Liver (tissue), 9 donors: Measurements from ENCODE around the gene CHD1. TPM values are rescaled to one million over a fixed set of nuclear protein-coding genes. Genes with fewer than 3 reads are reported as not detected.

Experiments used
- DNase-seq: peaks from one replicate; pipeline ENCODE4 v3.0.0-alpha.2; 2017; ENCODE audit warnings: low spot score
- H3K27ac ChIP-seq, 2 donors: one replicate each; pipeline ENCODE4 v1.7.0; 2013; ENCODE audit warnings: inconsistent platforms in 2 of 2, low read length in 2 of 2, control low read depth in 1 of 2, low read depth in 1 of 2, mild to moderate bottlenecking in 1 of 2
- H3K27me3 ChIP-seq, 4 donors: one replicate each; pipeline versions ENCODE4 v1.6.1 to v1.7.0; 2013; ENCODE audit warnings: low read length in 3 of 4, inconsistent platforms in 1 of 4, mild to moderate bottlenecking in 1 of 4, moderate library complexity in 1 of 4; ENCODE audit not compliant: control insufficient read depth in 4 of 4, insufficient read depth in 4 of 4
- H3K36me3 ChIP-seq, 4 donors: one replicate each; pipeline versions ENCODE4 v1.6.1 to v1.7.0; 2013; ENCODE audit warnings: low read length in 3 of 4, mild to moderate bottlenecking in 3 of 4, low read depth in 1 of 4, moderate library complexity in 1 of 4; ENCODE audit not compliant: control insufficient read depth in 4 of 4, insufficient read depth in 3 of 4
- H3K4me1 ChIP-seq, 4 donors: one replicate each; pipeline versions ENCODE4 v1.6.1 to v1.7.0; 2013; ENCODE audit warnings: low read length in 3 of 4, mild to moderate bottlenecking in 3 of 4, moderate library complexity in 1 of 4; ENCODE audit not compliant: control insufficient read depth in 4 of 4, insufficient read depth in 4 of 4
- H3K4me3 ChIP-seq, 3 donors: one replicate each; pipeline versions ENCODE4 v1.6.1 to v1.7.0; 2013; ENCODE audit warnings: low read length in 3 of 3, control low read depth in 1 of 3, low read depth in 1 of 3, mild to moderate bottlenecking in 1 of 3
- H3K9ac ChIP-seq, 2 donors: one replicate each; pipeline ENCODE4 v1.7.0; 2013; ENCODE audit warnings: low read length in 2 of 2, mild to moderate bottlenecking in 2 of 2, moderate library complexity in 2 of 2, control low read depth in 1 of 2, low read depth in 1 of 2
- H3K9me3 ChIP-seq, 4 donors: one replicate each; pipeline versions ENCODE4 v1.6.1 to v1.7.0; 2013; ENCODE audit warnings: low read length in 3 of 4; ENCODE audit not compliant: control insufficient read depth in 4 of 4
- EGR1 ChIP-seq, 2 donors: IDR thresholded peaks; 2 replicates each; pipeline ENCODE4 v1.6.1; 2016 to 2018; ENCODE audit warnings: antibody characterized with exemption in 2 of 2, low read depth in 2 of 2
- FOXA1 ChIP-seq: IDR thresholded peaks from 2 replicates; pipeline ENCODE4 v1.6.1; 2016; ENCODE audit warnings: antibody characterized with exemption
- FOXA2 ChIP-seq: IDR thresholded peaks from 2 replicates; pipeline ENCODE4 v1.6.1; 2016; ENCODE audit warnings: antibody characterized with exemption
- GABPA ChIP-seq, 2 donors: IDR thresholded peaks in 1 of 2; conservative IDR thresholded peaks in 1 of 2; 2 replicates each; pipeline ENCODE4 v1.6.1; 2016; ENCODE audit warnings: antibody characterized with exemption in 2 of 2, mild to moderate bottlenecking in 1 of 2, moderate library complexity in 1 of 2
- HNF4A ChIP-seq, 2 donors: conservative IDR thresholded peaks; 2 replicates each; pipeline ENCODE4 v1.6.1; 2016; ENCODE audit warnings: antibody characterized with exemption in 2 of 2, mild to moderate bottlenecking in 2 of 2
- HNF4G ChIP-seq: IDR thresholded peaks from 2 replicates; pipeline ENCODE4 v1.6.1; 2016; ENCODE audit warnings: antibody characterized with exemption
- JUND ChIP-seq, 2 donors: IDR thresholded peaks; 2 replicates each; pipeline ENCODE4 v1.6.1; 2016; ENCODE audit warnings: antibody characterized with exemption in 2 of 2
- NR2F2 ChIP-seq: IDR thresholded peaks from 2 replicates; pipeline ENCODE4 v1.6.1; 2016; ENCODE audit warnings: antibody characterized with exemption
- RAD21 ChIP-seq, 2 donors: IDR thresholded peaks; 2 replicates each; pipeline ENCODE4 v1.6.1; 2016; ENCODE audit warnings: antibody characterized with exemption in 2 of 2, mild to moderate bottlenecking in 2 of 2
- RXRA ChIP-seq, 2 donors: IDR thresholded peaks; 2 replicates each; pipeline ENCODE4 v1.6.1; 2017 to 2018; ENCODE audit warnings: antibody characterized with exemption in 2 of 2, mild to moderate bottlenecking in 1 of 2
- TAF1 ChIP-seq: conservative IDR thresholded peaks from 2 replicates; pipeline ENCODE4 v1.6.1; 2016; ENCODE audit warnings: antibody characterized with exemption, mild to moderate bottlenecking
- YY1 ChIP-seq: IDR thresholded peaks from 2 replicates; pipeline ENCODE4 v1.6.1; 2016; ENCODE audit warnings: antibody characterized with exemption, mild to moderate bottlenecking
- WGBS: extraction: QIAGEN DNeasy Blood & Tissue Kit; methylation state at CpG from one replicate; pipeline ENCODE4 v1.1.7; 2013; 5-methylcytosine and 5-hydroxymethylcytosine counted together
- polyA plus RNA-seq, 2 donors: library from polyadenylated mRNA; stranded (reverse) in 1 of 2; unstranded in 1 of 2; fragments of 200-250 nt in 1 of 2; fragments of >200 nt in 1 of 2; fragmentation: Nextera tagmentation in 1 of 2; extraction: Ambion mirVana in 1 of 2; gene quantifications; one replicate each; pipeline versions ENCODE4 v1.2.1 to v1.2.3, GENCODE V29; 2013 to 2015
- total RNA-seq, 2 donors: library from RNA; depleted of rRNA; stranded (reverse); fragments of >200 nt; gene quantifications; one replicate each; pipeline ENCODE4 v1.2.3, GENCODE V29; 2014
- TF ChIP-seq, protein P1 (sequence below): IDR thresholded peaks from 2 replicates; pipeline ENCODE4 v1.6.1; 2016; ENCODE audit warnings: antibody characterized with exemption
- TF ChIP-seq, protein P2 (sequence below): IDR thresholded peaks from 2 replicates; pipeline ENCODE4 v1.6.1; 2016; ENCODE audit warnings: antibody characterized with exemption
- TF ChIP-seq, protein P3 (sequence below): IDR thresholded peaks from 2 replicates; pipeline ENCODE4 v1.6.1; 2016; ENCODE audit warnings: antibody characterized with exemption
- TF ChIP-seq, protein P4 (sequence below): fragments of 150-350 bp; IDR thresholded peaks from 2 replicates; pipeline ENCODE4 v1.5.1; 2017; ENCODE audit warnings: improper control_type of control experiment, low read depth, low read length; ENCODE audit not compliant: missing input control
- donor health status: healthy.
- donor health status: healthy.
- donor health status: healthy.
- donor health status: healthy.
- donor health status: healthy.

The CHD1 gene
- total and polyA plus RNA-seq, 4 donors, result 5.1 to 44.8 (median 25.4) TPM

- H3K4me3 ChIP-seq, result no peak overlapping the region
- no peak for TF ChIP-seq HNF4A (conservative IDR thresholded peaks at IDR 0.05)
- no peak for TF ChIP-seq NR2F2
- TF ChIP-seq GABPA (IDR thresholded peaks at IDR 0.05 in 1 of 2, conservative IDR thresholded peaks at IDR 0.05 in 1 of 2), result no peak
- TF ChIP-seq, protein P1, sequence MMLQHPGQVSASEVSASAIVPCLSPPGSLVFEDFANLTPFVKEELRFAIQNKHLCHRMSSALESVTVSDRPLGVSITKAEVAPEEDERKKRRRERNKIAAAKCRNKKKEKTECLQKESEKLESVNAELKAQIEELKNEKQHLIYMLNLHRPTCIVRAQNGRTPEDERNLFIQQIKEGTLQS, result no peak
- TF ChIP-seq TAF1, result no peak
- no peak for TF ChIP-seq RXRA (IDR thresholded peaks at IDR 0.05)
- no peak for TF ChIP-seq EGR1 (IDR thresholded peaks at IDR 0.05; ENCODE audit: low read depth in 2 of 2)
- TF ChIP-seq FOXA1, result no peak
- no peak for TF ChIP-seq JUND (IDR thresholded peaks at IDR 0.05)
- TF ChIP-seq, protein P2, sequence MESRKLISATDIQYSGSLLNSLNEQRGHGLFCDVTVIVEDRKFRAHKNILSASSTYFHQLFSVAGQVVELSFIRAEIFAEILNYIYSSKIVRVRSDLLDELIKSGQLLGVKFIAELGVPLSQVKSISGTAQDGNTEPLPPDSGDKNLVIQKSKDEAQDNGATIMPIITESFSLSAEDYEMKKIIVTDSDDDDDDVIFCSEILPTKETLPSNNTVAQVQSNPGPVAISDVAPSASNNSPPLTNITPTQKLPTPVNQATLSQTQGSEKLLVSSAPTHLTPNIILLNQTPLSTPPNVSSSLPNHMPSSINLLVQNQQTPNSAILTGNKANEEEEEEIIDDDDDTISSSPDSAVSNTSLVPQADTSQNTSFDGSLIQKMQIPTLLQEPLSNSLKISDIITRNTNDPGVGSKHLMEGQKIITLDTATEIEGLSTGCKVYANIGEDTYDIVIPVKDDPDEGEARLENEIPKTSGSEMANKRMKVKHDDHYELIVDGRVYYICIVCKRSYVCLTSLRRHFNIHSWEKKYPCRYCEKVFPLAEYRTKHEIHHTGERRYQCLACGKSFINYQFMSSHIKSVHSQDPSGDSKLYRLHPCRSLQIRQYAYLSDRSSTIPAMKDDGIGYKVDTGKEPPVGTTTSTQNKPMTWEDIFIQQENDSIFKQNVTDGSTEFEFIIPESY, result no peak
- no peak for TF ChIP-seq FOXA2
- TF ChIP-seq, protein P3, sequence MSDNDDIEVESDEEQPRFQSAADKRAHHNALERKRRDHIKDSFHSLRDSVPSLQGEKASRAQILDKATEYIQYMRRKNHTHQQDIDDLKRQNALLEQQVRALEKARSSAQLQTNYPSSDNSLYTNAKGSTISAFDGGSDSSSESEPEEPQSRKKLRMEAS, result no peak
- no peak for TF ChIP-seq YY1
- WGBS, result 98% methylated on average over 4 of the region's 4 CpGs
- H3K27me3 ChIP-seq, result no peaks in the 10 kb centered on the region
- no peaks in the 10 kb centered on the region for H3K9me3 ChIP-seq
- H3K4me1 ChIP-seq, result peaks cover 2 to 8% (median 3%) of the 10 kb centered on the region in 4 donors
- no peak for DNase-seq
- H3K36me3 ChIP-seq, result peaks cover 0 to 26% (median 15%) of the 10 kb centered on the region in 4 donors
- H3K9ac ChIP-seq, result no peak overlapping the region
- no peak overlapping the region for H3K27ac ChIP-seq
Measured at GRCh38 chr5:98921947-98922505, 6.8 kb downstream of the CHD1 start.

GRCh38 chr5:98917433-98917832, 11.4 kb downstream of the CHD1 start:
- Histone ChIP-seq H3K27ac (no peak overlapping the region), H3K27me3 (no peaks in the 10 kb centered on the region), H3K4me1 (peaks cover 0 to 7% (median 4%) of the 10 kb centered on the region in 4 donors), H3K4me3 (no peak overlapping the region), H3K36me3 (peaks cover 0 to 9% (median 5%) of the 10 kb centered on the region in 4 donors), H3K9me3 (no peaks in the 10 kb centered on the region), H3K9ac (no peak overlapping the region)
- WGBS, result 56% methylated on average over 2 of the region's 2 CpGs
- no peak for DNase-seq
- no peak for TF ChIP-seq GABPA (IDR thresholded peaks at IDR 0.05 in 1 of 2, conservative IDR thresholded peaks at IDR 0.05 in 1 of 2)
- no peak for TF ChIP-seq HNF4G
- TF ChIP-seq, protein P4, sequence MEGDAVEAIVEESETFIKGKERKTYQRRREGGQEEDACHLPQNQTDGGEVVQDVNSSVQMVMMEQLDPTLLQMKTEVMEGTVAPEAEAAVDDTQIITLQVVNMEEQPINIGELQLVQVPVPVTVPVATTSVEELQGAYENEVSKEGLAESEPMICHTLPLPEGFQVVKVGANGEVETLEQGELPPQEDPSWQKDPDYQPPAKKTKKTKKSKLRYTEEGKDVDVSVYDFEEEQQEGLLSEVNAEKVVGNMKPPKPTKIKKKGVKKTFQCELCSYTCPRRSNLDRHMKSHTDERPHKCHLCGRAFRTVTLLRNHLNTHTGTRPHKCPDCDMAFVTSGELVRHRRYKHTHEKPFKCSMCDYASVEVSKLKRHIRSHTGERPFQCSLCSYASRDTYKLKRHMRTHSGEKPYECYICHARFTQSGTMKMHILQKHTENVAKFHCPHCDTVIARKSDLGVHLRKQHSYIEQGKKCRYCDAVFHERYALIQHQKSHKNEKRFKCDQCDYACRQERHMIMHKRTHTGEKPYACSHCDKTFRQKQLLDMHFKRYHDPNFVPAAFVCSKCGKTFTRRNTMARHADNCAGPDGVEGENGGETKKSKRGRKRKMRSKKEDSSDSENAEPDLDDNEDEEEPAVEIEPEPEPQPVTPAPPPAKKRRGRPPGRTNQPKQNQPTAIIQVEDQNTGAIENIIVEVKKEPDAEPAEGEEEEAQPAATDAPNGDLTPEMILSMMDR, result no peak
- TF ChIP-seq, protein P2, result no peak
- no peak for TF ChIP-seq RAD21 (IDR thresholded peaks at IDR 0.05)
